Posterior vena cava (tissue), 2 donors: ENCODE measurements around the gene TM7SF2. TPM values are rescaled to one million over a fixed set of nuclear protein-coding genes. Genes with fewer than 3 reads are reported as not detected.

ENCODE experiments used
- DNase-seq: peaks from one replicate; pipeline ENCODE4 v3.0.0-alpha.2; 2020; ENCODE audit warnings: low spot score
- intact Hi-C, 2 donors: fragments of 100-400 bp; cut with DNase I; formaldehyde crosslinking; loops; one replicate each; pipeline versions ENCODE4 v1.14.1 to v1.14.2; 2022 to 2023
- total RNA-seq, 2 donors: library from RNA; stranded (reverse); fragmentation: NEBNext Ultra II Directional; extraction: Animal tissue kit (Norgen Biotek cat#: 25700); gene quantifications; one replicate each; pipeline ENCODE4 v1.2.1, GENCODE V29; 2021
- donor health status: DM: yes; HTN: yes; CAD: no.
- donor health status: DM: yes; HTN: yes; CAD: no.

Gene TM7SF2
- total RNA-seq, 2 donors from 2014 or later, result 3.1 to 4.0 TPM

- intact Hi-C loops, result no loop called here
These were observed 13.8 kb downstream of the TM7SF2 start for GRCh38 chr11:65125197-65126056.

GRCh38 chr11:65126624-65127274 lies 15.1 kb downstream of the TM7SF2 start:
- intact Hi-C loops, result no loop called here
- no peak for DNase-seq

More at GRCh38 chr11:65125197-65126056, 13.8 kb downstream of the TM7SF2 start:
- no peak for DNase-seq

- DNase-seq, result no peak
- intact Hi-C loops, result no loop called here
These were observed 16.0 kb downstream of the TM7SF2 start for GRCh38 chr11:65127473-65128181.

DNA sequence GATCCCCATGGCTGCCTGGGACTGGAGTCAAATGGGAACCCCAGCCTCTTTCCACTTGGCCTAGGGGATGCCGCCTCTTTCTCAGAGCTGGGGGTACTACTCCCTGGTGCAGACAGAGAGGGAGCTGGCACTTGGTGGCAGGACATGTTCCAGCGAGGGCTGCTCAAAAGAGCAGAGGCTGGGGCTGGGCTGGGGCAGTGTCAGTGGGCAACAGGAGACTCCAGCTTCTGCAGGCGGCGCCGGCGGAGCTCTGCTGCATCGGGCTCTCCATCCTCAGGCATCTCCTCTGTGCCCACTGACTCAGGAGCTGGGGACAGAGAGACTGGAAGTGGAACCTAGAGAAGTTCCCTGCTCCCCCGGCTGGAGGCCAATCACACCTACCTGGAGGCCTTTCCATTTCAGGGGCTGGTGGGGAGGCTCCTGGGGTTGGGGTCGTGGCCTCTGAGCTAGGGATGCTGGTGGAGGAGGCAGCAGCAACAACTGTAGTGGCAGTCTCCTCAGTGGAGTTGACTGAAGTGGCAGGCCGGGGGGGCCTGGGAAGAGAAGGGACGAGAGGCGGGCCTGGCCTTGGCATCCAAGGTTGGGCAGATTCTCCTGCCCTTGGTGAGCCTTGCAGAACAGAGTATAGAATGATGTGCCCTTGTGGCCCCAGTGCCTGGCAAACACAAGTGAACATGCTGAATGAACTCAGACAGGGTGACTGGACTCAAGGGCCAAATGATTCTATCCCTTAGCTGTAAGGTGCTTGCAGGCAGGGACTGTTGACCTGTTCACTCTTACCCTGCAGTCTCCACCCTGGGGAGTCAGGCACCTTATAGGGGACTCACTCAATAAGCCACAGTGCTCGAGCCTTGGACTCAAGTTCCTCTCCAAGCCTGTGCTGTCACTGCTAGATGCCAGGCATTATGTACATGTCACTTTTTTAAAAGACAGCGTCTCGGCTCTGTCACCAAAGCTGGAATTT lies 16.8 kb downstream of the TM7SF2 start:
- DNase-seq, result peak; percentile 81

DNA sequence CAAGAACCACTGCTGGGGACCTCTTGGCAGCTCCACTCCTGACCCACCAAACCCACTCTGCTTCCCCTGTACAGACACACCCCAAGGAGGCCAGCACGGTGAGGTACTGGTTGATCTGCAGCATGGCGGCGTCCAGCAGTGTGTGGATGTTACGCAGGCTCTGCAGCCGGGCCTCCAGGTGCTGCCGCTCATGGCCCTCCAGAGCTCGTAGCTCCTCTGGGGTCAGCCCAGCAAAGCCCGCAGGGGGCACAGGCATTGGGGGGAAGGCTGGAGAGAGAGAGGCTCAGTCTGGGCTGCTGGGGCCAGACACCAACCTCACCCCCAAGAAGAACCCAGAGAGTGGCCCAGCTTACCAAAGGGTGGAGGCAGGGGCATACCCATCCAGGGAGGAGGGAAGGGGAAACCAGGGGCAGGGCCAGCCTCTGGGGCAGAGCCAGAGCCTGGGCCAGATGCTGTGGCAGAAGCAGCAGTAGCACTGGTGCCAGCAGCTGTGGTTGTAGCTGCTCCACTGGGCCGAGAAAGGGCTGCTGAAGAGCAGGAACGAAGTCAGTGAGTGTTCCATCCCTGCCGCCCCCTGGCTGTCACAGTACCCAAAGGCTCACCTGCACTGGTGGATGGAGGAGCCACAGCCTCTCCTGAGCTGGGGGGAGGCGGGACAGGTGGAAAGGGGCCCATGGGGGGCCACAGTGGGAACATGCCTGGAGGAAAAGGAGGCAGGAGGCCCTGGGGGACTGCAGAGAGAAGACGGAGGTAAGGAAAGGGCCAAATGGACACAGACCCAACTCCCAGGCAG lies 18.2 kb downstream of the TM7SF2 start:
- DNase-seq, result peak; percentile 76
- intact Hi-C loops, result loop anchor here in 1 of 2 donors (5.0 kb wide), 1 partner anchor 52 kb away; the partner anchor contains the start of gene CAPN1

More for the DNA sequence above, 16.8 kb downstream of the TM7SF2 start:
- intact Hi-C loops, result no loop called here

DNA sequence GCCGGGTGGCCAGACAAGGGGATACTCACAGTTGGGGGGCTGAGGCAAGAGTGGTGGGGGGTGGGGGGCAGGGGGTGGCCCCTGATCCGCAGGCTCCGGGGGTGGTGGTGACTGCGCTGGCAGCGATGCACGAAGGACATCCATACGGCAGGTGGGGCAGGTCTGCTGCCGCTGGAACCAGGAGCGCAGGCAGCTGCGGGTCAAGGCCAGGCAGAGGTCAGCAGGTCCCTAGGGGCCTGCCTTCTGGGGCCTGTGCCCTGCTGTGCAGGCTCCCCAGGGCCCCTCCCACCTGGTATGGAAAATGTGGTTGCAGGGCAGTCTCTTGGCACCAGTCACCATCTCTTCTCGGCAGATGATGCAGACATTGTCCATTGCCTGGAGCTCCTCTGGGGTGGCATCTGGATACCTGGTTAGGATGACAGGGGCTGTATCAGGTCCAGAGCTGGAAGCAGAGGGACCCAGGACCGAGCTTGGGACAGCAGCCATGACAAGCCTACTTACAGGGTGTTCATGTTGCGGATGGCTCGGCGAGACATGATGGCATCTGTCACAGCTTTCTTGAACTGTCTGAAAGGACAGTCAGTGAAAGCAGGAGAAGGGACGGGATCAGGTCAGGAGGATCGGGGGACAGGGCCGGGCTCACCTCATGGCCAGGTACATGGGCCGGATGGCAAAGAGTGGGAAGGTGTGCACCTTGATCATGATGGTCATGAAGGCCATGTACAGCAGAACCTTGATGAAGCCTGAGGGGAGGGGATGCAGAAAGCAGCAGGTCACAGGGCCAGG lies 19.2 kb downstream of the TM7SF2 start:
- DNase-seq, result peak; percentile 77
- intact Hi-C loops, result loop anchor here in 1 of 2 donors (5.0 kb wide), 1 partner anchor 51 kb away; the partner anchor contains the start of gene CAPN1

GRCh38 chr11:65131417-65131776 lies 19.7 kb downstream of the TM7SF2 start:
- DNase-seq, result no peak
- intact Hi-C loops, result loop anchor here in 1 of 2 donors (5.0 kb wide), 1 partner anchor 51 kb away; the partner anchor contains the start of gene CAPN1

DNA sequence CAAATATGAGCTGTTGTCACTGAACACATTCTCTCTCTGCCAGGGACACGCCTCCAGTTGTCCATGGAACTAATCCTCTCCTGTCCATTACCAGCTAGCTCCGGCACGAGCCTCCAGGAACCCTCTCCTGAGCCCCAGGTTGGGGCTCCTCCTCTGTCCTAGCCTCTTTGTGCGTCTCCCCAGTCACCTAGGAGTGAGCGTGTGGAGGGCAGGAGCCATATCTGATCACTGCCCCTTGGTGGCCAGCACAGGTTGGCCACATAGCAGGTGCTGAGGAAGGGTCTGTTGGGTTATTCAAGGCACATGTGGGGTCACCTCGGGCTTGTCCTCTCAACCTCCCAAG lies 20.2 kb downstream of the TM7SF2 start:
- DNase-seq, result no peak
- intact Hi-C loops, result loop anchor here in 1 of 2 donors (5.0 kb wide), 1 partner anchor 50 kb away; the partner anchor contains the start of gene CAPN1

DNA sequence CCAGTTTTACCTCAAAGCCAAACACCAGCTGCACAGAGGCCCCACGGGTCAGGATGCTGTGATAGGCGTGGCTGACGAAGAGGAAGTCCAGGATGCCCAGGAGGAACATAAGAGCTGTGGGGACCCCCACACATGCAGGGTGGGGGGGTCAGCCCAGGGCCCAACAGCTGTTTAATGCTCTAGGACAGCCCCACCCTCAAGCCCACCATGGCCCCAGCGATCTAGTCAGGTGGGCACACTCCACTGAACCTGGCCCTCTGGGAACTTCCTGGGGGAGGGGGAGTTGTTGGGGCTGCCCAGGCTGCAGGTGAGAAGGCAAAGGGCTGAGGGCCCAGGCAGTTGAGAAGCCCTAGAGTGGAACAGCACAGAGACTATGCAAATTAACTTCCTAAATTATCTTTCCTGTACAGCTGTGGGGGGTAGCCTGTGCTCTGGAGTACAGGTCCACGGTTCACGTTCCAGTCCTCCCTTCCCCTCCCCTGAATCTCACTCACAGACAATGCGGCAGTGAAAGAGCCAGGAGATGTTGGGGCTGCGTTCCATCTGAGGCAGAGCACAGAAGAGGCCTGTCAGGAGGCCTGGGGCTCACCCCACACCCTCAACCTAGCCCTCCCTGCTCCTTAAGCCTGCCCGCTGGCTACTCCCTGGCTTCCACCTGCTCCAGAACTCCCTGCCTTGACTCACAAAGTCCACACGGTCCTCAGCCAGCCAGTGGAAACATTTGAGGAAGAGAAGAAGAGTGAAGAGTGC lies 20.7 kb downstream of the TM7SF2 start:
- DNase-seq, result no peak
- intact Hi-C loops, result loop anchor here in 1 of 2 donors (5.0 kb wide), 1 partner anchor 50 kb away; the partner anchor contains the start of gene CAPN1

DNA sequence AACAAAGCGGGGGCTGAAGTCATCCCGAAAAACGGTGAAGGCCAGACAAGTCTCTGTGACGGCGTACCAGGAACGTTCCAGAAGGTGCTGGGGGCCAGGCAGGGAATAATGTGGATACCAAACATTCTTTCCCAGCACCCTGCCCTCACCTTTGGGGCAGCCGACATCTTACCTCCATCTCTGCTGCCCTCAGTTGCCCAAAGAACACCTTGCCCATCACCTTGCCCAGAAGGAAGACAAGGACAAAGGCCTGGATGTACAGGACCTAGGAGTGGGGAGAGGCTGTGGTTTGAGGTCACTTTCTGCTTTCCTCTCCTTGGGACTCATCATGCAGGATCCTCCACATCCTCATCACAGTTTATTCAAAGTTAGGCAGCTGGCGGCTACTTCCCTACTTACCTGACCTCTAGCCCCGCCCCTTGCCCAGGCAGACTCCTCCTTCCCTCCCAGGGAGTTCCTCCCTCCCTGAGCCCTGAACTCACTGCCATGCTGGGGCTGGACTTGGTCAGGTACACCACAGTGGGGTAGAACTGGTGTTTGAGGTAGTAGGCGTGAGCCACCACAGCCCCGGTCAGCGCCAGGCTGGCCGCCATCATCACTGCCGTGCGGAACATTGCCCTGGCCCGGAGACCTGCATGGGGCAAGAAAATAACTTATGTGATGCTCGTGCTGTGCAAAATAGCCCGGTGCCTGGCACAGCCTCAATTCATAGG lies 21.5 kb downstream of the TM7SF2 start:
- intact Hi-C loops, result loop anchor here in 1 of 2 donors (5.0 kb wide), 1 partner anchor 49 kb away; the partner anchor contains the start of gene CAPN1
- peak; percentile 78 for DNase-seq

DNA sequence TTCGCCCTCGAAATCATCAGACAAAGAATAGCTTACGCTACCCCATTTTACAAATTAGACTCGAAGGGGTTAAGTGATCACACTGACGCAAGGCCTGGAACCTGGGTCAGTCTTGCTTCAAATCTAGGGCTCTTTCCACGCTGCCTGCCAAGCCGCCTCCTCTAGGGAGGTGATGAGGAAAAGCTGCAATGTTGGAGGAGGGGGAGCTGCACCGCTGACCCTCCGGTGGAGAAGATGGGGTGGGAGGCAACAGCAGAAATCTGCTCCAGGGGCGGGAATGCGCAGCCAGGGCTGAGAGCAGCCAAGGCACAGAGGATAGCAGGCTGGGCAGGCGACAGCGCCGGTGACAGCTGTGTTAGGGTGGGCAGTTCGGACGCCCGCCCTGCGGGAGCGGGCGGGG lies 22.1 kb downstream of the TM7SF2 start:
- DNase-seq, result peak; percentile 91
- intact Hi-C loops, result loop anchor here in 1 of 2 donors (5.0 kb wide), 1 partner anchor 49 kb away; the partner anchor contains the start of gene CAPN1

GRCh38 chr11:65134240-65134951 lies 22.7 kb downstream of the TM7SF2 start, which contains the start of gene SYVN1:
Gene SYVN1, minus strand, starts transcription at chr11:65134519. Its CDS starts 918 bp downstream, at chr11:65133601.
- peak; percentile 97 for DNase-seq
- intact Hi-C loops, result loop anchor here in 1 of 2 donors (5.0 kb wide), 1 partner anchor 48 kb away; the partner anchor contains the start of gene CAPN1

DNA sequence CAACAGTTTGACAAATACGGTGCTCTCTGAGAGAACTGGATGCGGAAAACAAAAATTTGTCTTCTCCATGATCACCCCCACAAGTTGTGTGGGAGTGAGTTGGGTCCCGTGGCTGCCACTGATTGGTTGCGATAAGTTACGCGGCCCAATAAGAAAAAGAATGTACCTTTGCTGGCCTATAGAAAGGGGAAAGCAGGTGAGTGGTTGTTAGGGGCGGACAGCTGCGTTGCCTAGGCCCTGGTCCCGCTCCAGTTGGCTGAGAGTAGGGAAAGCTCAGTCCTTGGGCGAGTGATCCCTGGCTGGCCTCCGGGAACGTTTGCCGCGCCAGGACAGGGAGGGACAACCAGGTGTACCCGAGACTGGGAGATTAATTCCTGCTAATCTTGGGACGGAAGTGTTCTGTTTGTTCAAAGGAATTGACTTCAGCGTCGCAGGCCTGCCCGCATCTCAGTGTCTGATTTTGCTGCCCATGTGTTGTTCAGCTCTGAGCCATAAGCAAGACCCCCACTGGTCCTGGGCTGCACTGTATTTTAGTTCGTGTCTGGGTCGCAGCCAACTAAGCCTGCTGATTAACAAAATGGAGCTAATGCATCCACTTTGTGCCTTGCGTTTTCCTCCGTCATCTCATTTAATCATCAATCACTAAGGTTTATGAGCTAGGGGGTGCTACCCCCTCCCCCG lies 23.4 kb downstream of the TM7SF2 start:
- intact Hi-C loops, result loop anchor here (5.0 kb wide), 1 partner anchor 47 kb away; the partner anchor contains the start of gene CAPN1 (in 2 of the 2)

DNA sequence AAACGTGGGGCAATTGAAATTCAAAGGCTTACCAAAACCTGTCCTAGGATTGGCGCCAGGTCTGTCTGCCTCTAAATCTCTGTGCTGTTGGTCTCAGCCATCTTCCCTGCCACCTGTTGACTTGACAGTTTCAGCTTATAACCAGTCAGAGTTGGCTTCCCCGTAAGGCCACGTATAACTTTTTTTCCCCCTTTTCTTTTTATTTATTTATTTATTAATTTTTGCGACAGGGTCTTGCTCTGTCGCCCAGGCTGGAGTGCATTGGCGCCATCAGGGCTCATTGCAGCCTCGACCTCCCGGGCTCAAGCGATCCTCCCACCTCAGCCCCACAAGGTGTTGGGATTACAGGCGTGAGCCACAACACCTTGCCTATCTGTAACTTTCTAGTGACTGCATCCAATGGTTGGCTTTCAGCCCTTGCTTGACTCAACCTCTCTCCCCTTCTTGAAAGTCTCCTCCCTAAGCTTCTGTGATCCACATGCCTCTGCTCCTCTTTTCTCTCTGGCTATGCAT lies 24.0 kb downstream of the TM7SF2 start:
- intact Hi-C loops, result loop anchor here in 1 of 2 donors (5.0 kb wide), 1 partner anchor 47 kb away; the partner anchor contains the start of gene CAPN1
- DNase-seq, result no peak

More for the DNA sequence above, 23.4 kb downstream of the TM7SF2 start:
- peak; percentile 94 for DNase-seq
